Astrocyte (in vitro differentiated cells and primary cell): ENCODE measurements around the gene TMEM40. TPM values are rescaled to one million over a fixed set of nuclear protein-coding genes. Genes with fewer than 3 reads are reported as not detected.

Source experiments
- DNase-seq: peaks from one replicate; pipeline ENCODE4 v3.0.0-alpha.2; 2010; ENCODE audit warnings: low read depth
- FAIRE-seq: peaks from 2 replicates; lab custom pipeline; 2011; peaks lifted over from hg19 to GRCh38; lab: Jason Lieb, UNC
- H2AFZ ChIP-seq: 2 replicates; pipeline ENCODE4 v1.6.0; 2012; ENCODE audit warnings: low read depth, low read length, inconsistent platforms
- H3K27ac ChIP-seq: 2 replicates; pipeline ENCODE4 v1.5.1; 2011; ENCODE audit warnings: low read depth, low read length, inconsistent platforms
- H3K27me3 ChIP-seq: 2 replicates; pipeline ENCODE4 v1.6.0; 2011; ENCODE audit warnings: low read length, inconsistent platforms; ENCODE audit not compliant: insufficient read depth
- H3K36me3 ChIP-seq: 2 replicates; pipeline ENCODE4 v1.5.1; 2011; ENCODE audit warnings: low read length, inconsistent platforms; ENCODE audit not compliant: insufficient read depth
- H3K4me1 ChIP-seq: 2 replicates; pipeline ENCODE4 v1.5.1; 2011; ENCODE audit warnings: low read length, inconsistent platforms; ENCODE audit not compliant: insufficient read depth
- H3K4me2 ChIP-seq: 2 replicates; pipeline ENCODE4 v1.6.0; 2012; ENCODE audit warnings: low read length, inconsistent platforms
- H3K4me3 ChIP-seq: 2 replicates; pipeline ENCODE4 v1.5.1; 2011; ENCODE audit warnings: low read depth, mild to moderate bottlenecking, low read length, inconsistent platforms; ENCODE audit not compliant: insufficient read depth
- H3K79me2 ChIP-seq: 2 replicates; pipeline ENCODE4 v1.6.0; 2012; ENCODE audit warnings: mild to moderate bottlenecking, low read length, inconsistent platforms; ENCODE audit not compliant: insufficient read depth
- H3K9ac ChIP-seq: 2 replicates; pipeline ENCODE4 v1.6.0; 2012; ENCODE audit warnings: mild to moderate bottlenecking, low read length, inconsistent platforms
- H3K9me3 ChIP-seq: 2 replicates; pipeline ENCODE4 v1.5.1; 2012; ENCODE audit warnings: low read depth, mild to moderate bottlenecking, low read length, inconsistent platforms; ENCODE audit not compliant: insufficient read depth
- H4K20me1 ChIP-seq: 2 replicates; pipeline ENCODE4 v1.6.0; 2012; ENCODE audit warnings: low read length, inconsistent platforms; ENCODE audit not compliant: insufficient read depth
- H3K27ac Mint-ChIP-seq: one replicate; pipeline ENCODE4 v1.8.0; 2021; ENCODE audit warnings: mild to moderate bottlenecking, mixed read lengths; ENCODE audit not compliant: unreplicated experiment
- H3K27me3 Mint-ChIP-seq: one replicate; pipeline ENCODE4 v1.8.0; 2021; ENCODE audit warnings: low read depth, mixed read lengths; ENCODE audit not compliant: unreplicated experiment
- H3K36me3 Mint-ChIP-seq: one replicate; pipeline ENCODE4 v1.8.0; 2021; ENCODE audit warnings: low read depth, mixed read lengths; ENCODE audit not compliant: unreplicated experiment
- H3K4me1 Mint-ChIP-seq: one replicate; pipeline ENCODE4 v1.8.0; 2021; ENCODE audit warnings: low read depth, mixed read lengths; ENCODE audit not compliant: unreplicated experiment
- H3K4me3 Mint-ChIP-seq: one replicate; pipeline ENCODE4 v1.8.0; 2021; ENCODE audit warnings: mild to moderate bottlenecking, moderate library complexity, mixed read lengths; ENCODE audit not compliant: unreplicated experiment
- H3K9me3 Mint-ChIP-seq: one replicate; pipeline ENCODE4 v1.8.0; 2021; ENCODE audit warnings: mild to moderate bottlenecking, mixed read lengths; ENCODE audit not compliant: unreplicated experiment
- EZH2 ChIP-seq: IDR thresholded peaks from 2 replicates; pipeline ENCODE4 v1.6.1; 2012; ENCODE audit warnings: mild to moderate bottlenecking, low read length, inconsistent platforms; ENCODE audit not compliant: insufficient read depth
- total RNA-seq: library from RNA; stranded (reverse); gene quantifications from 2 replicates; pipeline ENCODE4 v1.2.1, GENCODE V29; 2021
- TF ChIP-seq, protein P1 (sequence below): IDR thresholded peaks from 2 replicates; pipeline ENCODE4 v1.5.1; 2011; ENCODE audit warnings: low read depth, mild to moderate bottlenecking, inconsistent platforms, low read length, moderate library complexity; ENCODE audit not compliant: insufficient read depth

The TMEM40 gene
- total RNA-seq, 1 donor from 2014 or later = 2.0 TPM

DNA sequence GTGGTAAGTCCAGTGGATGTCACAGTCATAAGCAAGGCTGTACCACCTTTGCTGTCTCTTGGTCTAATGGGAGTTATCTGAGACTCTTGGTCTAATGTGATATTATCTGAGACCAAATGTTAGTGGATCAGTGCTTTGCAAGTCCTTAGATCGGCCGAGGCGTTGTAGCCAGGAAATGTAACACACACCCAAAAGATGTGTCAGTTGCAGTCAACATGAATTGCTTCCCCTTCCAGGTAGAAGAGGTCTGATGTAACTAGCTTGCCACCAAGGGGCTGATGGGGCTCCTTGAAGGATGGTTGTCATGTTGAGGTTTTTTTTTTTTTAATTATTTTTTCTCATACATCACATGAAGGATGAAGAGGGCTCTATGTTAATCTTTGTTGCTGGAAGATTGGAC is 49.7 kb downstream of the TMEM40 start:
- no peak overlapping the region for H3K4me2 ChIP-seq
- peaks cover 6% of the 10 kb centered on the region for H3K27me3 ChIP-seq
- H3K36me3 ChIP-seq = no peaks in the 10 kb centered on the region
- no peak overlapping the region for H3K4me3 Mint-ChIP-seq
- peaks cover 11% of the 10 kb centered on the region for H3K4me1 Mint-ChIP-seq
- peaks cover 2% of the 10 kb centered on the region for H3K9me3 Mint-ChIP-seq
- no peak overlapping the region for H3K4me3 ChIP-seq
- no peaks in the 10 kb centered on the region for H4K20me1 ChIP-seq
- H3K27ac Mint-ChIP-seq = no peak overlapping the region
- no peak overlapping the region for H3K27ac ChIP-seq
- TF ChIP-seq, protein P1, sequence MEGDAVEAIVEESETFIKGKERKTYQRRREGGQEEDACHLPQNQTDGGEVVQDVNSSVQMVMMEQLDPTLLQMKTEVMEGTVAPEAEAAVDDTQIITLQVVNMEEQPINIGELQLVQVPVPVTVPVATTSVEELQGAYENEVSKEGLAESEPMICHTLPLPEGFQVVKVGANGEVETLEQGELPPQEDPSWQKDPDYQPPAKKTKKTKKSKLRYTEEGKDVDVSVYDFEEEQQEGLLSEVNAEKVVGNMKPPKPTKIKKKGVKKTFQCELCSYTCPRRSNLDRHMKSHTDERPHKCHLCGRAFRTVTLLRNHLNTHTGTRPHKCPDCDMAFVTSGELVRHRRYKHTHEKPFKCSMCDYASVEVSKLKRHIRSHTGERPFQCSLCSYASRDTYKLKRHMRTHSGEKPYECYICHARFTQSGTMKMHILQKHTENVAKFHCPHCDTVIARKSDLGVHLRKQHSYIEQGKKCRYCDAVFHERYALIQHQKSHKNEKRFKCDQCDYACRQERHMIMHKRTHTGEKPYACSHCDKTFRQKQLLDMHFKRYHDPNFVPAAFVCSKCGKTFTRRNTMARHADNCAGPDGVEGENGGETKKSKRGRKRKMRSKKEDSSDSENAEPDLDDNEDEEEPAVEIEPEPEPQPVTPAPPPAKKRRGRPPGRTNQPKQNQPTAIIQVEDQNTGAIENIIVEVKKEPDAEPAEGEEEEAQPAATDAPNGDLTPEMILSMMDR = no peak
- no peak for TF ChIP-seq EZH2
- no peaks in the 10 kb centered on the region for H3K79me2 ChIP-seq
- H3K36me3 Mint-ChIP-seq = no peaks in the 10 kb centered on the region
- FAIRE-seq = no peak
- no peaks in the 10 kb centered on the region for H3K9me3 ChIP-seq
- H3K4me1 ChIP-seq = peaks cover 8% of the 10 kb centered on the region
- DNase-seq = no peak
- H3K9ac ChIP-seq = no peak overlapping the region
- H3K27me3 Mint-ChIP-seq = peaks cover 26% of the 10 kb centered on the region
- H2AFZ ChIP-seq = no peak overlapping the region

DNA sequence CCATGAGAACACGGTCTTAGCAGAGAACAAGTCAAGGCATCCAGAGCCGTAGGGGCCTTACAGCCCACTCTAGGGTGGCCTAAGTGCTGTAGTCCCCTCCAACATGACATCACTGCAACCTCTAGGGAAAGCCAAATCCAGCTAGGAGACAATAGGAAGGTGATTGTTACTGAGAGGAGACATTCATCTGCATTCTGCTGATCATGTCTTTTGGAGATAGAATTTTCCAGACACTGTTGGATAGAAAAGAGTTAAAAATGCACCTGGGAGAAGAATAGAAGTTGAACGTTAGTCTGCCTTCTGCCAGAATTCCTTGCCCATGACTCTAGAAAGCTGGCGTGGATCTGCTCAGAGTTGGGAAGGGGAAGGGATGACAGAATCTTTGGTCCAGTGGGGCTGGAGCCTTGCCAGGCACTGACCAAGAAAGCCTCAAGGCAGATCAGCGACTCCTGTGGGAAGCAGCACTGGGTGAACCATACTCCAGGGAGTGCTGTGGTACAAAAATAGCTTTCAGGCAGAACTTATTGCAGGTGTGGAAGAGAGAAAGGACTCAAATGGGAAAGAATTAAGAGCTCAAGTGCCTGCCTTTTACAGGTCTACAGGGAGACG is 50.4 kb downstream of the TMEM40 start:
- Histone ChIP-seq H3K36me3 (no peaks in the 10 kb centered on the region), H4K20me1 (no peaks in the 10 kb centered on the region), H3K79me2 (no peaks in the 10 kb centered on the region), H3K9ac (no peak overlapping the region), H3K4me2 (no peak overlapping the region), H3K4me3 (no peak overlapping the region), H3K4me1 (peaks cover 8% of the 10 kb centered on the region), H3K27ac (no peak overlapping the region), H3K27me3 (peaks cover 6% of the 10 kb centered on the region), H2AFZ (no peak overlapping the region), H3K9me3 (no peaks in the 10 kb centered on the region)
- H3K4me1 Mint-ChIP-seq = peaks cover 12% of the 10 kb centered on the region
- TF ChIP-seq EZH2 = no peak
- TF ChIP-seq, protein P1 = peak; percentile 21
- no peak for FAIRE-seq
- H3K27ac Mint-ChIP-seq = no peak overlapping the region
- DNase-seq = peak; percentile 94
- H3K9me3 Mint-ChIP-seq = peaks cover 2% of the 10 kb centered on the region
- no peaks in the 10 kb centered on the region for H3K36me3 Mint-ChIP-seq
- peaks cover 26% of the 10 kb centered on the region for H3K27me3 Mint-ChIP-seq
- H3K4me3 Mint-ChIP-seq = no peak overlapping the region

DNA sequence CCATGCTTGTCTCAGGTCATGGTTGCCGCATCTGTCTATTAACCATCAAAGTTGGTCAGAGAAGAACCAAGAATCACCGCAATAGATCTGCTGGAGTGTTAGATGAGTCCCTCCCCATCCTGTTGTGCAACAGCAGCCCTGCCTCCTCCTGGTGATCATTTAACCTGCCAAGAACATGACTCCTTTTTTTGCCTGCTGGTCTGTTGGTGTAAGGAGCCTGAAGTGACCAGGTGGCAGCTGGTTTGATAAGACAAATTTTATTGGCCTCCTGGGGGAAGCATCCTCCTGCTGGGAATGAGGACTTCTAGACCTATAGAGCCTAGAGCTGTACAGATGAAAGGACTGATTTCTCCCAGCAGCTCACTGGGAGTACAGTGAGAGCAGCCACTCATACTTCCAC is 51.6 kb downstream of the TMEM40 start:
- Histone ChIP-seq H3K9me3 (no peaks in the 10 kb centered on the region), H3K4me3 (no peak overlapping the region), H3K79me2 (no peaks in the 10 kb centered on the region), H3K9ac (no peak overlapping the region), H3K4me2 (no peak overlapping the region), H3K27me3 (peaks cover 6% of the 10 kb centered on the region), H3K36me3 (no peaks in the 10 kb centered on the region), H3K27ac (no peak overlapping the region), H3K4me1 (peaks cover 8% of the 10 kb centered on the region), H2AFZ (no peak overlapping the region), H4K20me1 (no peaks in the 10 kb centered on the region)
- peaks cover 2% of the 10 kb centered on the region for H3K9me3 Mint-ChIP-seq
- H3K4me1 Mint-ChIP-seq = peaks cover 14% of the 10 kb centered on the region
- FAIRE-seq (no peak), DNase-seq (peak; percentile 13)
- H3K36me3 Mint-ChIP-seq = no peaks in the 10 kb centered on the region
- no peak overlapping the region for H3K27ac Mint-ChIP-seq
- no peak overlapping the region for H3K4me3 Mint-ChIP-seq
- TF ChIP-seq, protein P1 = no peak
- no peak for TF ChIP-seq EZH2
- peaks cover 23% of the 10 kb centered on the region for H3K27me3 Mint-ChIP-seq
